Inferior parietal cortex (tissue), 1 donor: ENCODE measurements around the gene LRRK2.
"Not testable (repeated sequence)": the region's sequence is repeated elsewhere in the genome, so short reads cannot be mapped to it uniquely, and the experiment has no call there.

Experiments
- DNase-seq: peaks from one replicate; pipeline ENCODE4 v3.0.0-alpha.2; 2016; ENCODE audit errors: extremely low spot score

Gene LRRK2

GRCh38 chr12:40248034-40248433, 23.2 kb downstream of the LRRK2 start:
- DNase-seq, result no peak

DNA sequence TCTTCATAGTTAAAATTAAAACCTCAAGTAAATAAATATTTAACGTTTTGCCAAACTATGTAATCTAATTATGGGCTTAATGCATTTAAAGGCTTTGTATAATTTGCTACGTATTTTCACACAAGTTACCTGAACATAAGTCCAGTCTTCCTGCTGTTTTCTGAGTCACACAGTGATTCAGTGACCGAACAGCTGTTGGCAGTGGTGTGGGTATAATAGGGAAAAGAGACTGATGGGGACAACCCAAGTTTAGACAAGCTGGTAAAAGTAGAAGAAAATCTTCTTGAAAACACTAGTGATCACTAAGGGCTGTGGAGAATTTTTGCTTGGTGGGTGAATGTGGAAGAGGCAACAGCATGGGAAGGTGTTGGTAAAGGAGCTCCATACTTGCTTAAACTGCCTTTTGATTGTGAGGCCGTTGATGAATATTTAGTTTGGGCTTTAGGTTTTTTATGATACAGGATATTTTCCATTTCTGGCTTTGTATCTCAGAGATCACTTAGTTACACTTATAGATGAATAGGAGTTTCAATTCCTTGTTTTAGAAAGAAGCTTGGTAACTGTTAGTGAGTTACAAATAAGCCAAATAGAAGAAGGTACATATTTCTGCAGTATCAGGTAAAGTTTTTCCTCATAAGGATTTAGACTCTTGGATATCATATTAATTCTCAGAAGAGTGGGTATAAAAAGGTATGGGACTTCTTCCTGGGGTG, 23.9 kb downstream of the LRRK2 start:
- no peak for DNase-seq

GRCh38 chr12:40250652-40251051, 25.9 kb downstream of the LRRK2 start:
- DNase-seq, result not testable (repeated sequence)

GRCh38 chr12:40253936-40254335, 29.1 kb downstream of the LRRK2 start:
- DNase-seq, result no peak

GRCh38 chr12:40254455-40255085, 29.8 kb downstream of the LRRK2 start:
- DNase-seq, result no peak

- DNase-seq, result no peak
Measured at GRCh38 chr12:40258371-40258770, 33.6 kb downstream of the LRRK2 start.

- no peak for DNase-seq
Measured at GRCh38 chr12:40261937-40262336, 37.1 kb downstream of the LRRK2 start.

- no peak for DNase-seq
Measured at GRCh38 chr12:40262657-40263056, 37.9 kb downstream of the LRRK2 start.

GRCh38 chr12:40263616-40264409, 39.0 kb downstream of the LRRK2 start:
- no peak for DNase-seq

- DNase-seq, result no peak
Measured at GRCh38 chr12:40271981-40272664, 47.3 kb downstream of the LRRK2 start.

- DNase-seq, result no peak
Measured at GRCh38 chr12:40281791-40282364, 57.1 kb downstream of the LRRK2 start.

- no peak for DNase-seq
Measured at GRCh38 chr12:40286583-40286982, 61.8 kb downstream of the LRRK2 start.

DNA sequence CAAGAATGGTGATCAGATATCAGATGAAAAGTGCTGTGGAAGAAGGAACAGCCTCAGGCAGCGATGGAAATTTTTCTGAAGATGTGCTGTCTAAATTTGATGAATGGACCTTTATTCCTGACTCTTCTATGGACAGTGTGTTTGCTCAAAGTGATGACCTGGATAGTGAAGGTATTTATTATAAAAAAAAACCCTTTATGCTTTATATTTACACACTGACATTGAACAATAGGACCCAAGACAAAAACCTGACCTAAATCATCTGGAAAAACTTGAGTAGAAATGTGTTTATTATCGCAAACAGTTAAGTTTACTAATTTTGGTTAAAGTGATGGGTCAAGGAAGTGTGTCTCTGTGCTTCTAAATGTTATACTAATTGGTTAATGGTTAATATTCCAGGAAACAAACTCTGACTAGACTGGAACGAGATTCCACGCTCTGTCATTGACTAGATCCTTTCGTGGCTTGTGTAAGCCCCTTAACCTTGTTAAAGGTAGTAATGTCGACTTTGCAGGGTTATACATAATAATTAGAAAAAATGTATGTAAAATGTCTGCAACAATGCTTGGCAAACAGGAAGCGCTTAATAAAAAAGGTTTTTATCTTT, 62.7 kb downstream of the LRRK2 start:
- DNase-seq, result no peak

GRCh38 chr12:40292788-40293429, 68.1 kb downstream of the LRRK2 start:
- no peak for DNase-seq

DNA sequence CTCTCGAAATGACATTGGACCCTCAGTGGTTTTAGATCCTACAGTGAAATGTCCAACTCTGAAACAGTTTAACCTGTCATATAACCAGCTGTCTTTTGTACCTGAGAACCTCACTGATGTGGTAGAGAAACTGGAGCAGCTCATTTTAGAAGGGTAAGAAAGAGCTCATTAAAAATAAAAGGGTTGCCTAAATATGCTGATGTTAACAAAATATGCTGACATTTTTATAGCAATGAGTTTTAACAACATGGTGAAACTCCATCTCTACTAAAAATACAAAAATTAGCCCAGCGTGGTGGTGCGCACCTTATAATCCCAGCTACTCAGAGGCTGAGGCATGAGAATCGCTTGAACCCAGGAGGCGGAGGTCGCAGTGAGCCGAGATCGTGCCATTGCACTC, 73.5 kb downstream of the LRRK2 start:
- no peak for DNase-seq

GRCh38 chr12:40300490-40300889, 75.7 kb downstream of the LRRK2 start:
- DNase-seq, result no peak

DNA sequence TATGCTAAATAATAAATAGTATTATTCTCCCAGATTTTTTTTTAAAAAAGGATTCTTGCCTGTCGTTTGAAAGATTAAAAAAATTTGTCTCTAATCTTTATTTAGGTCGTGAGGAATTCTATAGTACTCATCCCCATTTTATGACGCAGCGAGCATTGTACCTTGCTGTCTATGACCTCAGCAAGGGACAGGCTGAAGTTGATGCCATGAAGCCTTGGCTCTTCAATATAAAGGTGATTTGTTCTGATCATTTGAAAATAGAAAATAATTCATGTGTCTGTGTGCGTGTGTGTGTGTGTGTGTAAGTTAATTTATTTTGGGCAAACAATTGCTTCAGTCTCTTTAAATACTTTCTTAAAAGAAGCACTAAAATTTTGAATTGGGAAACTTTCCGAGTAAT, 84.2 kb downstream of the LRRK2 start:
- DNase-seq, result no peak

GRCh38 chr12:40310211-40310610, 85.4 kb downstream of the LRRK2 start:
- no peak for DNase-seq

GRCh38 chr12:40312196-40312595, 87.4 kb downstream of the LRRK2 start:
- no peak for DNase-seq

DNA sequence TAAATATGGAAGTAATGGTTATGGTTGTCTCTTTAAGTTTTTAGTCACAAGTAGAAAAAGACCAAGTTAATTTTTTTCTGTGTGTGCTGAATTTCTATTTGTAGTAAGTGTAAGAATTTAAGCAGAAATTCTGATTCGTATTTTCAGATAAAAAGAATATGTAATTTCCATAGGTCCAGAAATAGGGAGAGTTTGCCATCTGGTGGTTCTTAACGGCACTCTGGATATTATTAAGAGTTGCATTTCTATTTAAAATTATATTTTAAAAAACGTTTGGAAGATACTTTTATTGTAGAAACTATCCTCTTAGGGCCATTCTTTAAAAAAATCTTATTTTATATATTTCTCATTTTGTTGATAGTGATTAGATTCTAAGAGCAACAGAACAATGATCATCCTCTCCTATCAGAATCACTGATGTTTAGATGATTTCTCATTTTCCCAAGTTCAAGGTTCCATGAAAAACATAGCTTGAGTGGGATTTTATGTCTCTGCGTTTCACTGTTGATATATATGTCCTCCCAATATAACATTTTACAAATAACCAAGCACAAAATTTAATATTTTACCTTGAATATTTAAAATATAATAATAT, 88.3 kb downstream of the LRRK2 start:
- DNase-seq, result peak; percentile 50

GRCh38 chr12:40313928-40314327, 89.1 kb downstream of the LRRK2 start:
- DNase-seq, result no peak
